HepG2 (cell line): ENCODE results near the gene LGALS1.

ENCODE experiments used
- CTCF ChIP-seq: sonication (generic); formaldehyde crosslinking; IDR thresholded peaks from 2 replicates; pipeline ENCODE4 v1.5.0; 2020; ENCODE audit warnings: mild to moderate bottlenecking, missing genetic modification reagents, moderate library complexity
- MED8 ChIP-seq: sonication (generic); formaldehyde crosslinking; IDR thresholded peaks from 2 replicates; pipeline ENCODE4 v1.8.1; 2023; ENCODE audit warnings: mild to moderate bottlenecking, missing genetic modification reagents; ENCODE audit not compliant: insufficient replicate concordance
- NCOA1 ChIP-seq: sonication (generic); formaldehyde crosslinking; IDR thresholded peaks from 2 replicates; pipeline ENCODE4 v1.9.0; 2021; ENCODE audit warnings: missing genetic modification reagents
- POLR2AphosphoS5 ChIP-seq: IDR thresholded peaks from 2 replicates; pipeline ENCODE4 v1.6.1; 2012; ENCODE audit warnings: low read depth, low read length
- TEAD3 ChIP-seq: optimal IDR thresholded peaks from 2 replicates; pipeline ENCODE3; 2016; ENCODE audit warnings: borderline replicate concordance
- ZNF263 ChIP-seq: sonication (generic); formaldehyde crosslinking; IDR thresholded peaks from 2 replicates; pipeline ENCODE4 v1.4.0; 2020; ENCODE audit warnings: missing genetic modification reagents
- ZNF549 ChIP-seq: sonication (generic); formaldehyde crosslinking; IDR thresholded peaks from 2 replicates; pipeline ENCODE4 v1.5.0; 2020; ENCODE audit warnings: missing genetic modification reagents
- TF ChIP-seq, protein P1 (sequence below): IDR thresholded peaks from 2 replicates; pipeline ENCODE4 v1.6.1; 2012; ENCODE audit warnings: inconsistent platforms

DNA sequence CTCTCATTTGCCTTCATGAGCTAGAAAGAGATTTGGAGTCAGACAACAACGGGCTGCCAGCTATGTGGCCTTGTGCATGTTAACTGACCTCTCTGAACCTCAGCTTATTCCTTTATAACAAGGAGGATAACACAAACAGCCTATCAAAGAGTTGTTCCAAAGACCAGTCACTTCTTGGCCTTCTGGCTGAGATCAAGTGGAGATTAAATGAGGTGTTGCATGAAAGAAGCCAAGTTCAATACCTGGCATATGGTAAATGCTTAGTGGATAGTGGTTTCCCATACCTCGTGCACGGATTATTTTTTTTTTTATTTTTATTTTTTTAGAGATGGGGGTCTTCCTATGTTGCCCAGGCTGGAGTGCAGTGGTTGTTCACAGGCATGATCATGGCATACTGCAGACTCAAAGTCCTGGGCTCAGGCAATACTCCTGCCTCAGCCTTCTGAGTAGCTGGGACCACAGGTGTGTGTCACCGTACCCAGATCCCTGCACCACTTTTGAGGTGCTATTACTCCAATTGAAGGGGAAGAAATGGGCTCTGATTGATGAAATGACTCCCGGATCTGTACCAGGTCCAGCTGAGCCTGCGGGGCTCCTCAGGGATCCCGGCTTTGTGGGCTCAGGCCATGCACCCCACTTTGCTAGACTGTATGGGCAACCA, 4.9 kb downstream of the LGALS1 start:
- TF ChIP-seq NCOA1 (CRISPR knock-in tag) (no peak), ZNF549 (CRISPR knock-in tag) (no peak), MED8 (no peak), POLR2AphosphoS5 (no peak), CTCF (CRISPR knock-in tag) (no peak), ZNF263 (CRISPR knock-in tag) (no peak), TEAD3 (no peak)
- TF ChIP-seq, protein P1, sequence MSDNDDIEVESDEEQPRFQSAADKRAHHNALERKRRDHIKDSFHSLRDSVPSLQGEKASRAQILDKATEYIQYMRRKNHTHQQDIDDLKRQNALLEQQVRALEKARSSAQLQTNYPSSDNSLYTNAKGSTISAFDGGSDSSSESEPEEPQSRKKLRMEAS, result no peak
